ENCODE measurements around the gene RAD23A. TPM values are rescaled to one million over a fixed set of nuclear protein-coding genes. Genes with fewer than 3 reads are reported as not detected.

RAD23A gene
- total and polyA plus RNA-seq, 9 of the 15 experiments (the other 6 are each of a cell fraction or from before 2014, with no cell fraction given), result 9.5 to 181 (median 101) TPM

DNA sequence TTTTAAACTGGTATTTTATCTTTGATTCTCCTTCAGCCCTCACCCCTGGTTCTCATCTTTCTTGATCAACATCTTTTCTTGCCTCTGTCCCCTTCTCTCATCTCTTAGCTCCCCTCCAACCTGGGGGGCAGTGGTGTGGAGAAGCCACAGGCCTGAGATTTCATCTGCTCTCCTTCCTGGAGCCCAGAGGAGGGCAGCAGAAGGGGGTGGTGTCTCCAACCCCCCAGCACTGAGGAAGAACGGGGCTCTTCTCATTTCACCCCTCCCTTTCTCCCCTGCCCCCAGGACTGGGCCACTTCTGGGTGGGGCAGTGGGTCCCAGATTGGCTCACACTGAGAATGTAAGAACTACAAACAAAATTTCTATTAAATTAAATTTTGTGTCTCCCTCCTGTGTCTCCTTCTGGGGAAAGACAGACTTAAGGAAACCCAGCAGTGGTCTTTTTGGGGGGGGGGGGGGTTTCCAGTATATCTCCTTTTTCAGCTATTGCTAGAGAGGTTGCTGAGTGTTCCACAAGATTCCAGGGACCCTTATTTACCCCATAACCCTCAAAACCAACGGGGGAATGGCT lies 1.5 kb upstream of the RAD23A start (continued):
- TF ChIP-seq, protein P1, sequence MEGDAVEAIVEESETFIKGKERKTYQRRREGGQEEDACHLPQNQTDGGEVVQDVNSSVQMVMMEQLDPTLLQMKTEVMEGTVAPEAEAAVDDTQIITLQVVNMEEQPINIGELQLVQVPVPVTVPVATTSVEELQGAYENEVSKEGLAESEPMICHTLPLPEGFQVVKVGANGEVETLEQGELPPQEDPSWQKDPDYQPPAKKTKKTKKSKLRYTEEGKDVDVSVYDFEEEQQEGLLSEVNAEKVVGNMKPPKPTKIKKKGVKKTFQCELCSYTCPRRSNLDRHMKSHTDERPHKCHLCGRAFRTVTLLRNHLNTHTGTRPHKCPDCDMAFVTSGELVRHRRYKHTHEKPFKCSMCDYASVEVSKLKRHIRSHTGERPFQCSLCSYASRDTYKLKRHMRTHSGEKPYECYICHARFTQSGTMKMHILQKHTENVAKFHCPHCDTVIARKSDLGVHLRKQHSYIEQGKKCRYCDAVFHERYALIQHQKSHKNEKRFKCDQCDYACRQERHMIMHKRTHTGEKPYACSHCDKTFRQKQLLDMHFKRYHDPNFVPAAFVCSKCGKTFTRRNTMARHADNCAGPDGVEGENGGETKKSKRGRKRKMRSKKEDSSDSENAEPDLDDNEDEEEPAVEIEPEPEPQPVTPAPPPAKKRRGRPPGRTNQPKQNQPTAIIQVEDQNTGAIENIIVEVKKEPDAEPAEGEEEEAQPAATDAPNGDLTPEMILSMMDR (IDR thresholded peaks at IDR 0.05 in 2 of 3, conservative IDR thresholded peaks at IDR 0.05 in 1 of 3; ENCODE audit: insufficient read depth in 2 of 3, low read depth in 1 of 3, low read length in 3 of 3), result 0 out of 6 replicates have a peak, but pooled peaks of 1 of the 3 experiments have one; percentile 8
- no peak for TF ChIP-seq ZNF239 (CRISPR knock-in tag; IDR thresholded peaks at IDR 0.05)

DNA sequence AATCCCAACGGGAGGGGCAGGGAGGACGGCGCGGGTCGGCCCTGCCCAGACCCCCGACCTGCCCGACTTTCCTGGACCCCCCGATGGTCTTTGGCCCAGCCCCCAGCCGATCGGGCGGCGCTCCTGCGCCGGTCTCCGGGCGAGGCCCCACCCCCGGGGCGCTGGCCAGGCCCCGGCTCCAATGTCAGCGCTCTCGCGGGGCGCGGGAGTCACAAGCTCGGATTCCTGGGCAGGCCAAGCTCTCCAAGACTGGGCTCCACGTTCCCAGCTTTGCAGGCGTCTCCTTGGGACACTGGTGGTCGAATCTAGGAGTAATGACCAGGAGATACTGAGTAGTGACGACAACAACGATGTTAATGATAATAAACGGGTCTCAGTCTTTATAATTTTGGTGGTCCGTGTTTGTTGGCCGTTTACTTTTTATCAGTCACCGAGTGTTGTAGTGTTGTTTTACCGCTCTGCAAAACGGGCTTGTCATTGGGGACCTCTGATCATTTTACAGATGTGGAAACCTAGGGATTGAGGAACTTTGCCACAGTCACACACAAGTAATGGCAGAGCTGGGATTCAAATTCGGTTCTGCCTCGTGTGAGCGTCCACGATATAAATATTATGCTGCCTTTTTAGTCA lies 545 bp downstream of the RAD23A start:
- peaks cover 11 to 30% of the 10 kb centered on the region in 2 experiments; a peak in 4 of 5 replicates for H3K4me1 ChIP-seq (replicated peaks in 1 of 2; ENCODE audit: control insufficient read depth in 2 of 2, insufficient read depth in 2 of 2, low read length in 2 of 2)
- peaks cover 54% of the 10 kb centered on the region for H3K79me2 ChIP-seq (ENCODE audit: control insufficient read depth, insufficient read depth, low read length)
- in situ Hi-C loops (cut with MboI), result no loop called here
- BruUV-seq (replicated peaks), result no TSS peak
- peak overlapping the region; percentile 91 to 96 for H3K9ac ChIP-seq (ENCODE audit: insufficient read depth in 1 of 2, low read depth in 2 of 2, low read length in 2 of 2)
- peaks cover 10% of the 10 kb centered on the region for H3K9me1 ChIP-seq (ENCODE audit: control insufficient read depth, insufficient read depth, low read length)
- FAIRE-seq, result peak; percentile 90
- 0% methylated on average over 32 of the region's 40 CpGs for WGBS (ENCODE audit: insufficient coverage, low coverage, missing lambda C conversion rate)
- CTCF ChIA-PET (ENCODE audit: low intra/inter-chr PET ratio), result no interaction called here
- peaks cover 7% of the 10 kb centered on the region for H4K20me1 ChIP-seq (replicated peaks; ENCODE audit: control insufficient read depth, insufficient read depth, low read length)
- H3K4me3 ChIP-seq, result peak overlapping the region; percentile 66
- no peaks in the 10 kb centered on the region for H3K27me3 ChIP-seq (ENCODE audit: control insufficient read depth in 2 of 2, insufficient read depth in 2 of 2, low read length in 2 of 2)
- H3K36me3 ChIP-seq (ENCODE audit: control insufficient read depth, insufficient read depth, low read length), result peaks cover 78% of the 10 kb centered on the region
- POLR2A ChIA-PET, result interaction anchor here (0.6 to 1.5 kb wide), 13 partner anchors 8 to 424 kb away, joined by 3 to 11 read pairs (median 4); partner anchors contain the start of genes CALR, FARSA, GADD45GIP1 and KLF1
- peak; percentile 89 for ATAC-seq
- H3K27ac ChIP-seq (ENCODE audit: extremely low read depth, low read depth, low read length), result peak overlapping the region; percentile 88
- no peak overlapping the region for H2AFZ ChIP-seq (ENCODE audit: low read depth, low read length)
- peak; percentile 78 to 91 (median 86) for DNase-seq (ENCODE audit: extremely low read depth in 1 of 4, low spot score in 3 of 4)
- no peaks in the 10 kb centered on the region for H3K9me3 ChIP-seq (replicated peaks; ENCODE audit: control insufficient read depth, insufficient read depth, low read depth, low read length)
- intact Hi-C loops (cut with micrococcal nuclease), result no loop called here
- peak overlapping the region; percentile 95 for H3K4me2 ChIP-seq (ENCODE audit: insufficient read depth, low read length)
- peak; percentile 82 for TF ChIP-seq POLR2G (IDR thresholded peaks at IDR 0.05; ENCODE audit: low read depth, low read length)
- peak; percentile 14; the same call in 1 of the 2 replicates for TF ChIP-seq MTA1 (IDR thresholded peaks at IDR 0.05; ENCODE audit: borderline replicate concordance)
- TF ChIP-seq ZNF3 (CRISPR knock-in tag; IDR thresholded peaks at IDR 0.05), result peak; percentile 80; the same call in 1 of the 2 replicates
- TF ChIP-seq, protein P2, sequence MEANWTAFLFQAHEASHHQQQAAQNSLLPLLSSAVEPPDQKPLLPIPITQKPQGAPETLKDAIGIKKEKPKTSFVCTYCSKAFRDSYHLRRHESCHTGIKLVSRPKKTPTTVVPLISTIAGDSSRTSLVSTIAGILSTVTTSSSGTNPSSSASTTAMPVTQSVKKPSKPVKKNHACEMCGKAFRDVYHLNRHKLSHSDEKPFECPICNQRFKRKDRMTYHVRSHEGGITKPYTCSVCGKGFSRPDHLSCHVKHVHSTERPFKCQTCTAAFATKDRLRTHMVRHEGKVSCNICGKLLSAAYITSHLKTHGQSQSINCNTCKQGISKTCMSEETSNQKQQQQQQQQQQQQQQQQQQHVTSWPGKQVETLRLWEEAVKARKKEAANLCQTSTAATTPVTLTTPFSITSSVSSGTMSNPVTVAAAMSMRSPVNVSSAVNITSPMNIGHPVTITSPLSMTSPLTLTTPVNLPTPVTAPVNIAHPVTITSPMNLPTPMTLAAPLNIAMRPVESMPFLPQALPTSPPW (CRISPR knock-in tag; IDR thresholded peaks at IDR 0.05), result 0 out of 2 replicates have a peak, but pooled peaks have one; percentile 2
- TF ChIP-seq ELF4 (CRISPR knock-in tag; IDR thresholded peaks at IDR 0.05), result 0 out of 2 replicates have a peak, but pooled peaks have one; percentile 40
- no peak for TF ChIP-seq ZSCAN32 (CRISPR knock-in tag; IDR thresholded peaks at IDR 0.05)
- TF ChIP-seq, protein P3, sequence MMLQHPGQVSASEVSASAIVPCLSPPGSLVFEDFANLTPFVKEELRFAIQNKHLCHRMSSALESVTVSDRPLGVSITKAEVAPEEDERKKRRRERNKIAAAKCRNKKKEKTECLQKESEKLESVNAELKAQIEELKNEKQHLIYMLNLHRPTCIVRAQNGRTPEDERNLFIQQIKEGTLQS (IDR thresholded peaks at IDR 0.05), result no peak
- TF ChIP-seq, protein P3 (CRISPR knock-in tag; conservative IDR thresholded peaks at IDR 0.05), result peak; percentile 75; the same call in 1 of the 2 replicates
- peak in 1 of 2 experiments; percentile 75; a peak in 1 of 4 replicates for TF ChIP-seq SIN3A (IDR thresholded peaks at IDR 0.05; ENCODE audit: borderline replicate concordance in 2 of 2, control insufficient read depth in 1 of 2, low read depth in 2 of 2, low read length in 2 of 2)
- TF ChIP-seq MEF2D (tag; conservative IDR thresholded peaks at IDR 0.05; ENCODE audit: low read depth), result 0 out of 2 replicates have a peak, but pooled peaks have one; percentile 29
- TF ChIP-seq PCBP1 (IDR thresholded peaks at IDR 0.05; ENCODE audit: low read depth, low read length, poor library complexity, severe bottlenecking), result peak; percentile 91
- TF ChIP-seq BCOR (IDR thresholded peaks at IDR 0.05), result peak; percentile 53; the same call in 1 of the 2 replicates
- TF ChIP-seq ZNF707 (CRISPR knock-in tag; conservative IDR thresholded peaks at IDR 0.05), result peak; percentile 33; the same call in 1 of the 2 replicates

All from K562 (cell line).